ENCODE data around the gene SYPL1. TPM values are rescaled to one million over a fixed set of nuclear protein-coding genes. Genes with fewer than 3 reads are reported as not detected.

Gene SYPL1
- total RNA-seq, 1 experiment from 2014 or later, result 98.3 TPM

- ChIA-PET POLR2A (no interaction called here), CTCF (no interaction called here)
- Histone ChIP-seq H3K27me3 (ENCODE audit: control insufficient read depth, insufficient read depth, low read length) (no peaks in the 10 kb centered on the region), H3K9me3 (ENCODE audit: control insufficient read depth, insufficient read depth, low read depth, low read length) (no peaks in the 10 kb centered on the region), H3K36me3 (ENCODE audit: control insufficient read depth, insufficient read depth, low read length) (no peaks in the 10 kb centered on the region), H3K4me1 (ENCODE audit: control insufficient read depth, insufficient read depth, low read length) (no peaks in the 10 kb centered on the region), H3K4me3 (ENCODE audit: low read depth in 2 of 2, low read length in 2 of 2) (no peak overlapping the region), H3K27ac (ENCODE audit: low read length) (no peak overlapping the region)
- DNase-seq (ENCODE audit: low read depth, low spot score) (no peak), ATAC-seq (no peak)
- intact Hi-C loops (cut with micrococcal nuclease; ENCODE audit: unreplicated experiment), result no loop called here
- TF ChIP-seq TCF7L2 (IDR thresholded peaks at IDR 0.05; ENCODE audit: low read depth, low read length) (no peak), SIN3A (IDR thresholded peaks at IDR 0.05; ENCODE audit: borderline replicate concordance, insufficient read depth, low read depth, low read length) (no peak), CTCF (IDR thresholded peaks at IDR 0.05) (no peak), POLR2AphosphoS5 (IDR thresholded peaks at IDR 0.05; ENCODE audit: low read depth, low read length) (no peak)
- TF ChIP-seq, protein P1, sequence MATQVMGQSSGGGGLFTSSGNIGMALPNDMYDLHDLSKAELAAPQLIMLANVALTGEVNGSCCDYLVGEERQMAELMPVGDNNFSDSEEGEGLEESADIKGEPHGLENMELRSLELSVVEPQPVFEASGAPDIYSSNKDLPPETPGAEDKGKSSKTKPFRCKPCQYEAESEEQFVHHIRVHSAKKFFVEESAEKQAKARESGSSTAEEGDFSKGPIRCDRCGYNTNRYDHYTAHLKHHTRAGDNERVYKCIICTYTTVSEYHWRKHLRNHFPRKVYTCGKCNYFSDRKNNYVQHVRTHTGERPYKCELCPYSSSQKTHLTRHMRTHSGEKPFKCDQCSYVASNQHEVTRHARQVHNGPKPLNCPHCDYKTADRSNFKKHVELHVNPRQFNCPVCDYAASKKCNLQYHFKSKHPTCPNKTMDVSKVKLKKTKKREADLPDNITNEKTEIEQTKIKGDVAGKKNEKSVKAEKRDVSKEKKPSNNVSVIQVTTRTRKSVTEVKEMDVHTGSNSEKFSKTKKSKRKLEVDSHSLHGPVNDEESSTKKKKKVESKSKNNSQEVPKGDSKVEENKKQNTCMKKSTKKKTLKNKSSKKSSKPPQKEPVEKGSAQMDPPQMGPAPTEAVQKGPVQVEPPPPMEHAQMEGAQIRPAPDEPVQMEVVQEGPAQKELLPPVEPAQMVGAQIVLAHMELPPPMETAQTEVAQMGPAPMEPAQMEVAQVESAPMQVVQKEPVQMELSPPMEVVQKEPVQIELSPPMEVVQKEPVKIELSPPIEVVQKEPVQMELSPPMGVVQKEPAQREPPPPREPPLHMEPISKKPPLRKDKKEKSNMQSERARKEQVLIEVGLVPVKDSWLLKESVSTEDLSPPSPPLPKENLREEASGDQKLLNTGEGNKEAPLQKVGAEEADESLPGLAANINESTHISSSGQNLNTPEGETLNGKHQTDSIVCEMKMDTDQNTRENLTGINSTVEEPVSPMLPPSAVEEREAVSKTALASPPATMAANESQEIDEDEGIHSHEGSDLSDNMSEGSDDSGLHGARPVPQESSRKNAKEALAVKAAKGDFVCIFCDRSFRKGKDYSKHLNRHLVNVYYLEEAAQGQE (IDR thresholded peaks at IDR 0.05; ENCODE audit: insufficient read depth in 1 of 2, low read depth in 2 of 2, low read length in 1 of 2), result no peak
- BruUV-seq (replicated peaks), result no TSS peak
- in situ Hi-C loops (cut with HindIII; ENCODE audit: low pct_unique_long_range_greater_than_20kb, low sequenced_read_pairs), result no loop called here
Measured at GRCh38 chr7:106119719-106120118, 7.6 kb upstream of the SYPL1 start.

DNA sequence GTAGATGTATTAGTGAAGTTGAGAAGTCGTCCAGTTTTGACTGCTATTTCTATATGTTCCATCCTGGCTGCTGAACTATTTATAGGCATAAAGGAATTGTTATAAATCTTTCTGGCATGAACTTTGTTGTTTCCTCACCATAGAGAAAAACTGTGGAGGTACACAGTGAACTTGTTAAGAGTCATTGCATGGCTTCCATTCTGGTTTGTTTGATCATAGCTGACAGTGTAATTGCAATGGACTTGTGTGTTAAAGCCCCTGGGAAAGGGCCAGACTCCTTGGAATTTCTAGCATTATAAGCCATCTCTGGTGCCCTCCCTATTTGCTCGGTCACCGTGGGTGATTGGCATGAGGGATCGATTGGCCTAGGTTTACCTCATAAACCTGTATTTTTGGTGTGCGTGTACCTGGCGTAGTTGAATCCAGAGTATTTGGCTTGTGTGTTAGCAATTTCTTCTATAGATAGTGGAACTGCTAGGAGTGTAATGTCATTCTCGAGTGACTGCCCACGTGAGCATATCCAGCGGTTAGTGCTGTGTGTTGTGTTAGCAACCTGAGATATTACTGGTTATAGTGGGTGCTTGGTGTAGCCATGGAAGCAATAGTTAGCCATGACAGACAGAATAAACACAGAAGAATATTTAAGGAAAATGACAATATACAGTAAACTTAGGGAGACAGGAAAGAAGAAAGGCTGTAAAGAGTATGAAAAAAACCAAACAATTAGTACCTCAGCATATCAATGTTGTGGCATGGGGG is 5.9 kb upstream of the SYPL1 start:
- ChIA-PET POLR2A (interaction anchor here (0.6 kb wide), 1 partner anchor 27 kb away, joined by 4 read pairs; no protein-coding TSS in a partner anchor), CTCF (no interaction called here)
- Histone ChIP-seq H3K27ac (ENCODE audit: low read length) (no peak overlapping the region), H3K4me3 (ENCODE audit: low read depth in 2 of 2, low read length in 2 of 2) (no peak overlapping the region), H3K27me3 (ENCODE audit: control insufficient read depth, insufficient read depth, low read length) (no peaks in the 10 kb centered on the region), H3K4me1 (ENCODE audit: control insufficient read depth, insufficient read depth, low read length) (peaks cover 2% of the 10 kb centered on the region; the same call in 1 of the 2 replicates), H3K9me3 (ENCODE audit: control insufficient read depth, insufficient read depth, low read depth, low read length) (no peaks in the 10 kb centered on the region), H3K36me3 (ENCODE audit: control insufficient read depth, insufficient read depth, low read length) (no peaks in the 10 kb centered on the region)
- in situ Hi-C loops (cut with HindIII; ENCODE audit: low pct_unique_long_range_greater_than_20kb, low sequenced_read_pairs), result no loop called here
- DNase-seq (ENCODE audit: low read depth, low spot score) (no peak), ATAC-seq (no peak)
- intact Hi-C loops (cut with micrococcal nuclease; ENCODE audit: unreplicated experiment), result no loop called here
- TF ChIP-seq POLR2AphosphoS5 (IDR thresholded peaks at IDR 0.05; ENCODE audit: low read depth, low read length) (no peak), CTCF (IDR thresholded peaks at IDR 0.05) (no peak), TCF7L2 (IDR thresholded peaks at IDR 0.05; ENCODE audit: low read depth, low read length) (no peak), SIN3A (IDR thresholded peaks at IDR 0.05; ENCODE audit: borderline replicate concordance, insufficient read depth, low read depth, low read length) (no peak)
- TF ChIP-seq, protein P1 (IDR thresholded peaks at IDR 0.05; ENCODE audit: insufficient read depth in 1 of 2, low read depth in 2 of 2, low read length in 1 of 2), result no peak
- no TSS peak for BruUV-seq (replicated peaks)

Data from Panc1 (cell line).